ENCODE results near the gene RNU1-3. TPM values are rescaled to one million over a fixed set of nuclear protein-coding genes. Genes with fewer than 3 reads are reported as not detected.
A peak's percentile ranks its signal among the peaks of the same experiment; 100 is the strongest.
"Not testable (repeated sequence)": the region's sequence is repeated elsewhere in the genome, so short reads cannot be mapped to it uniquely, and the experiment has no call there.

RNU1-3 gene
- total RNA-seq, 2 experiments from 2014 or later, result 4,982 to 5,937 TPM

GRCh38 chr1:16648250-16648649, 18.5 kb downstream of the RNU1-3 start:
- H3K27me3 ChIP-seq (ENCODE audit: control insufficient read depth in 1 of 2, insufficient read depth in 2 of 2, low read length in 2 of 2); H3K4me1 Mint-ChIP-seq (ENCODE audit: low read depth); CTCF ChIA-PET; H3K27ac ChIP-seq (ENCODE audit: low read depth in 1 of 2, low read length in 2 of 2); H3K27ac Mint-ChIP-seq; H3K9me3 ChIP-seq (ENCODE audit: control insufficient read depth in 1 of 2, insufficient read depth in 1 of 2, low read length in 2 of 2); H3K27me3 Mint-ChIP-seq; POLR2A ChIA-PET; H3K4me3 ChIP-seq (ENCODE audit: low read length); ATAC-seq (ENCODE audit: poor library complexity); H3K36me3 ChIP-seq (ENCODE audit: insufficient read depth, low read length); H3K36me3 Mint-ChIP-seq (ENCODE audit: low read depth); H3K4me3 Mint-ChIP-seq; H3K9me3 Mint-ChIP-seq: not testable (repeated sequence)
- intact Hi-C loops (cut with DNase I, micrococcal nuclease), result loop anchor here in 1 of 2 experiments (10.0 kb wide), 1 partner anchor 673 kb away; the partner anchor contains the start of gene ZBTB17
- DNase-seq, result peak in 2 of 14 experiments; percentile 0 to 33
- peaks cover 33% of the 10 kb centered on the region for H3K4me1 ChIP-seq (ENCODE audit: insufficient read depth, low read length)

GRCh38 chr1:16647179-16648176, 19.3 kb downstream of the RNU1-3 start:
- H3K9me3 Mint-ChIP-seq; H3K27me3 ChIP-seq (ENCODE audit: control insufficient read depth in 1 of 2, insufficient read depth in 2 of 2, low read length in 2 of 2); H3K4me1 Mint-ChIP-seq (ENCODE audit: low read depth); H3K27me3 Mint-ChIP-seq; CTCF ChIA-PET; H3K27ac Mint-ChIP-seq; H3K36me3 Mint-ChIP-seq (ENCODE audit: low read depth); H3K27ac ChIP-seq (ENCODE audit: low read depth in 1 of 2, low read length in 2 of 2); H3K36me3 ChIP-seq (ENCODE audit: insufficient read depth, low read length); POLR2A ChIA-PET; H3K9me3 ChIP-seq (ENCODE audit: control insufficient read depth in 1 of 2, insufficient read depth in 1 of 2, low read length in 2 of 2): not testable (repeated sequence)
- ATAC-seq (ENCODE audit: poor library complexity) (peak; percentile 5), DNase-seq (peak in 6 of 14 experiments; percentile 15 to 61 (median 24))
- peak overlapping the region; percentile 43 for H3K4me3 ChIP-seq (ENCODE audit: low read length)
- H3K4me1 ChIP-seq (ENCODE audit: insufficient read depth, low read length), result peaks cover 41% of the 10 kb centered on the region
- intact Hi-C loops (cut with DNase I, micrococcal nuclease), result loop anchor here in 1 of 2 experiments (10.0 kb wide), 1 partner anchor 673 kb away; the partner anchor contains the start of gene ZBTB17
- peak overlapping the region; percentile 58 for H3K4me3 Mint-ChIP-seq

GRCh38 chr1:16646716-16647115, 20.0 kb downstream of the RNU1-3 start:
- H3K4me1 ChIP-seq (ENCODE audit: insufficient read depth, low read length), result peaks cover 49% of the 10 kb centered on the region
- H3K27me3 ChIP-seq (ENCODE audit: control insufficient read depth in 1 of 2, insufficient read depth in 2 of 2, low read length in 2 of 2); POLR2A ChIA-PET; H3K4me3 Mint-ChIP-seq; H3K36me3 ChIP-seq (ENCODE audit: insufficient read depth, low read length); ATAC-seq (ENCODE audit: poor library complexity); CTCF ChIA-PET; H3K36me3 Mint-ChIP-seq (ENCODE audit: low read depth); H3K9me3 Mint-ChIP-seq; H3K4me1 Mint-ChIP-seq (ENCODE audit: low read depth); H3K27me3 Mint-ChIP-seq; H3K27ac ChIP-seq (ENCODE audit: low read depth in 1 of 2, low read length in 2 of 2); H3K4me3 ChIP-seq (ENCODE audit: low read length); H3K9me3 ChIP-seq (ENCODE audit: control insufficient read depth in 1 of 2, insufficient read depth in 1 of 2, low read length in 2 of 2); DNase-seq: not testable (repeated sequence)
- intact Hi-C loops (cut with DNase I, micrococcal nuclease), result loop anchor here in 1 of 2 experiments (10.0 kb wide), 1 partner anchor 672 kb away; the partner anchor contains the start of gene ZBTB17
- peak overlapping the region; percentile 53 for H3K27ac Mint-ChIP-seq

- H3K27me3 ChIP-seq (ENCODE audit: control insufficient read depth in 1 of 2, insufficient read depth in 2 of 2, low read length in 2 of 2); POLR2A ChIA-PET; H3K36me3 Mint-ChIP-seq (ENCODE audit: low read depth); H3K36me3 ChIP-seq (ENCODE audit: insufficient read depth, low read length); H3K4me3 Mint-ChIP-seq; H3K4me1 Mint-ChIP-seq (ENCODE audit: low read depth); H3K4me3 ChIP-seq (ENCODE audit: low read length); CTCF ChIA-PET; H3K27ac ChIP-seq (ENCODE audit: low read depth in 1 of 2, low read length in 2 of 2); H3K9me3 ChIP-seq (ENCODE audit: control insufficient read depth in 1 of 2, insufficient read depth in 1 of 2, low read length in 2 of 2); H3K9me3 Mint-ChIP-seq; H3K27me3 Mint-ChIP-seq; ATAC-seq (ENCODE audit: poor library complexity): not testable (repeated sequence)
- peaks cover 49% of the 10 kb centered on the region for H3K4me1 ChIP-seq (ENCODE audit: insufficient read depth, low read length)
- intact Hi-C loops (cut with DNase I, micrococcal nuclease), result loop anchor here in 1 of 2 experiments (10.0 kb wide), 1 partner anchor 671 kb away; the partner anchor contains the start of gene ZBTB17
- peak in 3 of 14 experiments; percentile 2 to 44 (median 7) for DNase-seq
- H3K27ac Mint-ChIP-seq, result peak overlapping the region; percentile 53
Observed at GRCh38 chr1:16646061-16646664, 20.6 kb downstream of the RNU1-3 start.

GRCh38 chr1:16645271-16646060, 21.3 kb downstream of the RNU1-3 start:
- not testable (repeated sequence) for H3K36me3 Mint-ChIP-seq (ENCODE audit: low read depth); H3K27me3 Mint-ChIP-seq; ATAC-seq (ENCODE audit: poor library complexity); H3K27me3 ChIP-seq (ENCODE audit: control insufficient read depth in 1 of 2, insufficient read depth in 2 of 2, low read length in 2 of 2); H3K9me3 ChIP-seq (ENCODE audit: control insufficient read depth in 1 of 2, insufficient read depth in 1 of 2, low read length in 2 of 2); H3K4me1 Mint-ChIP-seq (ENCODE audit: low read depth); H3K27ac Mint-ChIP-seq; H3K9me3 Mint-ChIP-seq; H3K4me3 Mint-ChIP-seq; H3K36me3 ChIP-seq (ENCODE audit: insufficient read depth, low read length)
- Histone ChIP-seq H3K4me3 (ENCODE audit: low read length) (peak overlapping the region; percentile 62), H3K27ac (ENCODE audit: low read depth in 1 of 2, low read length in 2 of 2) (peak overlapping the region; percentile 84 to 89), H3K4me1 (ENCODE audit: insufficient read depth, low read length) (peaks cover 49% of the 10 kb centered on the region)
- intact Hi-C loops (cut with DNase I, micrococcal nuclease), result loop anchor here in 1 of 2 experiments (10.0 kb wide), 1 partner anchor 671 kb away; the partner anchor contains the start of gene ZBTB17
- ChIA-PET POLR2A (interaction anchor here (1.2 to 1.3 kb wide), 6 partner anchors 20 to 793 kb away, joined by 4 to 9 read pairs (median 4); no protein-coding TSS in a partner anchor), CTCF (interaction anchor here (1.3 kb wide), 2 partner anchors 20 to 62 kb away, joined by 3 to 5 read pairs; no protein-coding TSS in a partner anchor)
- peak in 5 of 14 experiments; percentile 5 to 63 (median 46) for DNase-seq
